GM18517 (cell line): Measurements from ENCODE around the gene KLHDC7A.

Source experiments
- ATAC-seq: cut with Tn5 transposase; IDR thresholded peaks from one replicate; pipeline ENCODE4 v1.9.1; 2021; ENCODE audit warnings: mild to moderate bottlenecking, moderate library complexity; ENCODE audit not compliant: unreplicated experiment

KLHDC7A gene

DNA sequence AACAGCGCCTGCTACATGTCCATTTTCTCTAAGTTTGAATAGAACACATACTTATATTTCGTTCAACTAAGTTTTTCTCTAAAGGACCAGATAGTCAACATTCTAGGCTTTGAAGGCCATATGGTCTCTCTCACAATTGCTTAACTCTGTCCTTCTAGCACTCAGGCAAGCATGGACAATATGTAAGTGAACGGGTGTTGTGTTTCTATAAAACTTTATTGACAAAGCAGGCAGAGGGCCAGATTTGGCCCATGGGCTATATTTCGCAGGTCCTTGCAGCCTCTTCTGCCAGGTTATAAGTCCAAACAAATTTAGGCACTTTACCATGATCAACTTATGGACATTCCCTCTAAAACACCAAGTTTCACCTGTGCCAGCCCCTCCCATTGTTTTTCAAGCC lies 21.1 kb downstream of the KLHDC7A start:
- no peak for ATAC-seq

DNA sequence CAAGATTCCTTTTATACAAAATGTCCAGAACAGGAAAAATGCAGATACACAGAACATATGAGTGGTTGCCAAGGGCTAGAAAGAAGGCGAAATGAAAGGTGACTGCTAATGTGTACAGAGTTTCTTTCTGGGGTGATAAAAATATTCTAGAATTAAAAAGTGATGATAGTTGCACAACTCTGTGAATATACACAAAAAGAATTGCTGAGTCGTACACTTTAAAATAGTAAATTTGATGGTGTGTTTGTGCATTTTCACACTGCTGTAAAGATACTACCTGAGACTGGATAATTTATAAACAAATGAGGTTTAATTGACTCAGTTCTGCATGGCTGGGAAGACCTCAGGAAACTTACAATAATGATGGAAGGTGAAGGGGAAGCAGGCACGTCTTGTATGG lies 23.9 kb downstream of the KLHDC7A start:
- no peak for ATAC-seq

DNA sequence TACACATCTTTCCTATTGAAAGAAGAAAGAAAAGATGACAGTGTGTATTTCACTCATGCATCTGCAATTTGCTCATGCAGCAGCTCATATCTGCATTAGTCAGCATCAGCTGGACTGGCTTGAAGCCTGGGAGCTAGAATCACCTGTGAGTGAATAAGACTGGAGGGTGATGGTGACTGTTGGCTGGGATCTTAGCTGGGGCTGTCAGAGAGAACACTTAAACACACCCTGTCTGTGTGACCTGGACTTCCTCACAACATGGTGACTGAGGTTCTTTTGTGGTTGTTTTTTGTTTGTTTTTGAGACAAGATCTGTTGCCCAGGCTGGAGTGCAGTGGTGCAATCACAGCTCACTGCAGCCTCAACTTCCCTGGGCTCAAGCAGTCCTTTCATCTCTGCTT lies 24.9 kb downstream of the KLHDC7A start:
- no peak for ATAC-seq

DNA sequence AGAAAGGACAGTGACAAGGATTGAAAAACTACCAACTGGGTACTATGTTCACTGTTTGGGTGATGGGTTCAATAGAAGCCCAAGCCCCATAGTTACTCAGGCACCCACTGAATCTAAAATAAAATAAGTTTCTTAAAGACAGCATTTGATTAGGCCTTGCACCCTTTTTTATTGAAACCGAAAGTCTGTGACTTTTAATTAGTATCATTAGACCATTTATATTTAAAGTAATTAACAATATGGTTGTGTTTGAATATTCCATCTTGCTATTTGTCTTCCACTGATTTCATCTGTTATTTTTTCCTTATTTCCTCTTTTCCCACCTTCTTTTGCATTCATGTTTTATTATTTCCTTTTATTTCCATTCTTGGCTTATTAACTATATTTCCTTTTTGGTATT lies 27.4 kb downstream of the KLHDC7A start:
- no peak for ATAC-seq

DNA sequence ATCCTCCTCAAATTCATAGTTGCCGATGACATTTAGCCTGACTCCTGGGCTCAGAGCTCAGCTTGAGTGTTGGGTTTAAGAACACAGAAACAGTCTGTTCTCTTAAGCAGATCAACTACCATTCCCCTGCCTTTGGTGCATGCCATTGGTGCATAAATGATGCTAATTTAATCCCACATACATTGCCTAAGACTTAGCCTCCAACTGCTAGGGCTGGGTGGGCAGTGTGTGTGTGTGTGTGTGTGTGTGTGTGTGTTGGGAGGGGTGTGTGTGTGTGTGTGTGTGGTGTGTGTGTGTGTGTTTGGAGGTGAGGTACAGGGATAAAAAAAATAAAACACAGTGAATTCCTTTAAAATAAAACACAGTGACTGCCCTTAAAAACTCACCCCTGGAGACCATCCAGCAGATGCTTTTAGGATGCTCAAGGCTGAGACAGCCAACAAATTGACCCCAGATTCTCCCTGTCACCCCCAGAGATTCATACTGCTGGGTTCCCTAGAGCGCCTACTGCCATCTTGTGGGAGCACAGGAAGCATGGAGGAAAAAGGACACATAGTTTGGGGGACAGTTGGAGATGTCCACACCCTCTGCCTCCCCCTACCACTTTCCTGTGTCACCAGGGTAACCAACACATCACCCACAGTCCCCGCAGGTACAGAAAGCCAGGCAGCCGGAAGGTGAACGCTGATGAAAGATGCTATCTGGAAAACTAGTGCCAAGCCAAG lies 30.6 kb downstream of the KLHDC7A start:
- no peak for ATAC-seq

DNA sequence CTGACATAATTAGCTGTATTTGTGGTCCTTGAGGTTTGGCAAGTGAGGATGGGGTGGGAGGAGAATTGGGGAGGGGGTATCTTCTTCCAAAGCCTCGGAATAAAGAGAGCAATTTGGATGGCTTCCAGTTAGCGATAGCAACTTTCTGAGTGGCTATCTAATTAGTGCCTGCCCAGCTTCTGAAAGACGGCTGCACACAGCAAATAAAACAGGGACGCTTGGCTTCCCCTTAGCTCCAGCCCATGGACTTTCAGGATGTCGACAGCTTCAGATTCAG lies 31.1 kb downstream of the KLHDC7A start:
- ATAC-seq, result no peak

DNA sequence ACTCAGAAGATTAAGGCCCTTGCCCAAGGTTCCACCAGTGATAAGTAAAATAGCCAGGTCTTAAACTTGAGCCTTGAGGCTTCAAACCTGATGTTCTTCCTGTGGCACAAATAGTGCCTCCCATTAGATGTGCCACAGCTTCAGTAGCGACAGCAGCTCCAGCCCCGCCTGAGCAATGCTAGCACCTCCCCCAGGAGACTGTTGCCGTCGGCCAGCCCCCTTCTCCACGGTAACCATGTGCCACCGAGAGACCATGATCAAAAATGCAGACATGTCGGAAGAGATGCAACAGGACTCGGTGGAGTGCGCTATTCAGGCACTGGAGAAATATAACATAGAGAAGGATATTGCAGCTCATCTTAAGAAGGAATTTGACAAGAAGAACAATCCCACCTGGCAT lies 32.2 kb downstream of the KLHDC7A start:
- ATAC-seq, result no peak

DNA sequence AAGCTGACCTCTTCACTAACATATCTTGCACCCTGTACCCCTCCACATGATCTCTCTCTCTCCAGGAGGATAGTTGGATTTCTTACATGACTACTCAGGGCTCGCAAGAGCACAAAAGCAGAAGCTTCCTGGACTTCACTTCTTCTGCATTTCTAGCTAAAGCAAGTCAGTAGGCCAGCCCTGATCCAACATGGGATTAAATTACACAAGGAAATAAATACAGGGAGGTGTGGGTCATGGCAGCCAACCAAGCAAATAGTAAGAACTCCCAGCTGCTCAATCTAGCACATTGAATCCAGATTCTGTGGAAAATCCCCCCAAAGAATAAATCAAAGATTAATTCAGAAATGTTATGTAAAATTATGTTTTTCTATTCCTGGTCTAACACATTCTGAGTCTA lies 33.3 kb downstream of the KLHDC7A start:
- ATAC-seq, result no peak

DNA sequence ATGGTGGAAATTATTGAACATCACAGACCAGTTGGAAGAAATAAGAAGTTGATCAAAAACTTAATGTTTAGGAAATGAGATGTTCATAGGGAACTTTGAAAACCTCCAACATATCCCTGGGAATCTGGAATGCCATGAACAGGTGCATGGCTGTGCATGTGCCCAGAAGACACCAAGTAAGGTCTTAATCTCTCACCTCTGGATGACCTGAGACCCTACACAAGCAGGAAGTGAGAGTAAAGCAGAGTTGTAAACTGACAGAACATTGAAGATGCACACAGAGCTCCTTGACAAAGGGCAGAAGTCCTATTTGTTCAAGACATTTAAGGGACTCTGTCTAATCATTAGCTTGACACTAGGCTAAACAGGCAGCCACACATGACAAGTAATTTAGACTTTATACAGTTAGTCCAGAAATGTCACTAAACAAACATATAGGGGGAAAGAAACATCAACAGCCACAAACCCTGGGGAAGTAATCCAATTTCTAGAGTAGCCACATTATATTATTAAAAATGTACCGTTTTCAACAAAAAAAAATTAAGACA lies 34.5 kb downstream of the KLHDC7A start:
- ATAC-seq, result no peak

DNA sequence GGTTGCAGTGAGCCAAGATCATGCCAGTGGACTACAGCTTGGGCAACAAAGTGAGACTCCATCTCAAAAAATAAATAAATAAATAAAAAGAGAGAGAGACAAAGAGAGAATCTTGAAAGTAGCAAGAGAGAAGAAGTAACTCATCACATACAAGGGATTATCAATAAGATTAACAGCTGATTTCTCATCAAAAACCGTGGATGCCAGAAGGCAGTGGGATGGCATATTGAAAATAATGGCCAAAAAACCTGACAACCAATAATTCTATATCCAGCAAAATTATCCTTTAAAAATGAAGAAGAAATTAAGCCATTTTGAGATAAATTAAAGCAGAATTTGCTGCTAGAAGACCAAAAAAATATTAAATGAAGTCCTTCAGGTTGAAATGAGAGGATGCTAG lies 35.7 kb downstream of the KLHDC7A start:
- ATAC-seq, result no peak

DNA sequence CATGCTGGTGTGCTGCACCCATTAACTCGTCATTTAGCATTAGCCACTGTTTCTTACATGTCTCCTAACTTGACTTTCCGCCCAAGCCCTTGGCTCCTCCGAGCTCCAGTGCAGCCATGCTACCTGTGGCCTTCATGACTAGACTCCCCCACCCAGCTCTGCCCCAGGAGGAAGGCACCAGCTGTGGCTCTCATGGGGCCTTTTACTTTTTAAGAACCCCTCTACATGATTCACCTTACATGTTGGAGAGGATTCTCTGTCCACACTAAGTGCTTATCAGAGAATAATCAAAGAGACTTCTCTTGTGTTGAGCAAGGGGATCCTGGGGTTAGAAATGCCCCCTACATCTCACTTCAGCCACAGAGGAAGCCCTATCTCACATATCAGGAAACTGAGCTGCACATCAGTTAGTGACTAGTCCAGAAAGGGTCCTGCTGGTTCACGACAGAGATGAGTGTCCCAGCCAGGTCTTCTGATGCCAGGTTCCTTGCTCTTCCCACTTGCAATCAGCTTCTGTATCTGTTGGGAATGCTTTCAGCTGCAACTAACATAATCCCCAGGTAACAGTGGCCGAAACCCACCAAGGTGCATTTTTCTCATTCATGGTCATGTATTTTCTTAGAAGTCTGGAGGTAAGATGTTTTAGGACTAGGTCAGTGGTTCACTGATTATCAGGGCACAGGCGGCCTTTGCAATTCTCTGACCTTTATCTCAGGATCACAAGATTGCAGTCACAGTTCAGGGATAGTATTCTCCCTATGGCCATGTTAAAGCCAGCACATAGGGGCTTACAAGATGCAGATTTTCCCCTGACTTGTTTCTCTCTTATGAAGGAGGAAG lies 45.9 kb downstream of the KLHDC7A start:
- no peak for ATAC-seq

DNA sequence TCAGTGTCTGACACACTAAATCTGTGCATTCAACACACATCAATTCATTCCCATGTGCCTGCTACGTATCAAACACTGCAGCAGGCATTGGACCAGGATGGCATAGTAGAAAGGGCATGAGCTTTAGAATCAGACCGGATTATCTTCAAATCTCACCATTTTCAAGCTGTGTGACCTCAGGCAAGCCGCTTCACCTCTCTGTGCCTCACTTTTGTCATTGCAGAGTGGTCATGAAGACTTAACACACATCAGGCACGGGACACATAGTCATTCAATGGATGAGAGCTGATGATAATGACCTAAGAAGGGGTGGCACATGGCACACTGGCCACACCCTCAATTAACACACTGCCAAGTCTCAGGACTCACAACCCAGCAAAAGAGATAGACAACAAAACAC lies 46.8 kb downstream of the KLHDC7A start:
- ATAC-seq, result no peak

DNA sequence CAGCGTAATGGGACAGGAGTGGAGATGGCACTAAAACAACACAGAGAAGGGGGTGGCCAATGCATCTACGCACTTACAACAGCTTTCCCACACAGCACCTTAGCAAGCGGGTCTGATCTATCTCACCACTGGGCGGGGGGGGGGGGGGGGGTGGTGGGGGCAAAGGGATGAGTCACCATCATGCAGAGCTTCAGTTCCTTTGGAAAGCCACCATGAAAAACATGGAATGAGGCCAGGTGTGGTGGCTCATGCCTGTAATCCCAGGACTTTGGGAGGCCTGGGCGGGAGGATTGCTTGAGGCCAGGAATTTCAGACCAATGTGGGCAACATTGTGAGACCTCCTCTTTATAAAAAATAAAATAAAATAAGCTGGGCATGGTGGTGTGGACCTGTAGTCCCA lies 47.2 kb downstream of the KLHDC7A start:
- no peak for ATAC-seq

DNA sequence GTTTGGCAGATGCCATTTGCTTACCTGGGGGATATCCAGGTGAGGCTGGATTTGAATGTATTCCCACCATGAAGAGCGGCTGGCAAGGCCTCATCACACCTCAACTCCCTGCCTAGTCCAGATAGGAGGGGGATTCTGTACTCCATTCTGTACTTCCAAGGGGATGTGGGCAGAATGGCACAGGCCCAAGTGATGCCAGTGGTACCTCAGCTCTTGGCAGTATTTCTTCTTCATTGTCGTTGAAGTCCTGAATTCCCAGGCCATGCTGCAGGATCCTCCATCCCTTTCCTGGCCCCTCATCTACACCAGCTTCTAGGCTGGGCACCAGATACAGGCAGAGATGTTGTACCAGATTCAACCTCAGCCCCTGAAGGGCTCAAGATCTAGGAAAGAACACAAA lies 47.9 kb downstream of the KLHDC7A start:
- ATAC-seq, result no peak

DNA sequence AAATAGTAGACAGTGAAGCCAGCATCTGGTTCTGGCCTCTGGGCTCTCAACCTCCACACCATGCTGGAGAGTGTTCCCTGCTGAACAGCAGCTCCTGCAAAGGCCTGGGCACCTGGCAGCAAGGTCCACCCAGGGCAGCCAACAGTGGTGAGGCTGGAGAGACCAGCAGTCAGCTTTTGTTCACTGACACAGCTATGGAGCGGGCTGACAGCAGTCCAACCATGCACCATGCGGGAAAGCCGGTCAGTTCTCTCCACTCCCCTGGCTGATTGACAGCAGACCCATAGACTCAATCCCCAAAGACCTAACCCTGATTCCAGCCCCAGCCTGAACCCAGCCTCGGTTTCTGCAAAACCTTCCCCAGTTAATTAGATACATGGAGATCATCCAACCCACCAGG lies 49.0 kb downstream of the KLHDC7A start:
- no peak for ATAC-seq

DNA sequence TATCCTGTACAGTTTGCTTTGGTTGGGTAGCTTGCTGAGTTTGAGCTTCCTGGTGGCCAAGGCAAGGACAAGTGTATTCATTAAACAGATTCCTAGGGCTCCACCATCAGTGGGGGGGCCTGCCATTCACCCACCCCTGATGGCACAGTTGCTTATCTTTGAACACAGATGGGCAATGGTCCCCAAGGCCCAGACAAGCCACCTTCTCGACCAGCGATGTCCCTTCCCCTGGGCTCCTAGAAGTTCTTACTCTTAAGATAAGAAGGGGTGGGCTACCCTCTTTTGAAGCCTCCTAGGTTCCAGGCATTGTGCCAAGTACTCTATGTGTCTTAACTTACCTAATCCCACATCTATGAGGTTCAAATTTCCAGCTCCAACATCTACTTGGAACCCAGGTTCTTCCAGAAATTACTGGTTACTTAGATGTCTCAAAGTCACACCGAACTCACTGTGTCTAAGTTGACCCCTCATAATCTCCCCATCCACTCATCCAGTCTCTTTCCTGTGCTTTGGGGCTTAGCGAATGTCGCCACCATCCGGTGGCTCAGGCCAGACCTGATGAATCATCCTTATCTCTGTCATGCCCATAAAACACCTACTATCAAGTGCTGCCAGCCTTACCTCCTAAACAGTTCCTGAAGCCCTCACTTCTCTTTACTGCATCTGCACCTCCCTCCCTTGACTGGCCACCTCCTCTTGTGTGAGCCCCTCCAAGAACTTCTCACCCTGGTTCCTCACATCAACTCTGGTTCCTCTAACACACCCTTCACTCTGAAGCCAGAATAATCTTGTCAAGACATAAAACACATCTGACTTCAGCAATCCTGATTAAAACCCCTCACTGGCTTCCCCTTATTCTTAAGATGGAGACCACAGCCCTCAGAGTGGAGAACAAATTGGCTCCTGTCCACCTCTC lies 50.1 kb downstream of the KLHDC7A start:
- no peak for ATAC-seq

DNA sequence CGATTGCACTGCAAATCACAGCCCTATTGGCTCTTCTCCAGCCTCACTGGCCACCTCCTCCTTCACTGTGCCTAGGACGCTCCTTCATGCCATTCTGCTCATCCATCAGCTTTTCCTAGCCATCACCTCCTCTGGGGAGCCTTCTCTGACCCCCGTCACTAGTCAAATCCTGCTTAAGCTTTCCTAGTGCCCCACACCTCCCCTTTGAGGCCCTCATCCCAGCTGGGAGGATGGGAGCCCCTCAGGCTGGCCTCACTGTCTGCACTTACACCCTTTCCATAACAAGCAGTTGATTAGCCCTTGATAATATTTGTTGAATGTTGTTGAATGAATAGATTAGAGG lies 50.7 kb downstream of the KLHDC7A start:
- ATAC-seq, result no peak

DNA sequence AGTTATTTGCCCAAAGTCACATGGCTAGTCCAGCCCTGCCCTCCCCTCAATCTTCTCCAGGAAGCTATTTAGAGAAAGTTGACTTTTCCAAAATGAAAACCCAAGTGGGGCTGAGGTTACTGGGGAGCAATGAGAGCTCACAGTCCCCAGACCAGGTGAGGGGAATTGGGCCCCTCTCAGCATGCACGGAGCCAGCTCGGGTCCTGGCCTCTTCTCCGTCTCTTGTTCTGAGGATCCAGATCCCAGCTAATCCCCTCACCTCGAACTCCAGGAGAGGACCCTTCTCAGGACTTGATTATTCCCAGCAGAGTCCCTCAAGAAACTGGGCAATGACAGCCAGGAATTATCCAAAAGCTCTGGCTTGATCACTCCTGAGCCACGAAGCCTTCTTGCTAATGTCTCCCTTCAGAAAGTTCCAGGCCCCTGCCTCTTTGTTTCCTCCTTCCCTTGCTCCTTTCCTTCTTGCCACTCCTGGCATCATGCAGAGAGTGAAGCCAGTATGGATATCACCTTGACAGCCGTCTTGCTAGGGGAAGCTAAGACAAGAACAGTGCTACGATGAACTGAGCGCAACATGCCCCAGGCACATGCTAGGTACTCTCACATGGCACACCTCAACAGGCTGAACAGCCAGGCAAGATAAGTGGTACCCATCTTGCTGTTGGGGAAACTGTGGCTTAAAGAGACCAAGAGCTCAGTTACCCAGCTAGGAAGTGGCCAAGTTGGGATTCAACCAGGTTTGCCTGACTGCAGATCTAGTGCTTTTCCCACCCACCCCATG lies 51.9 kb downstream of the KLHDC7A start:
- no peak for ATAC-seq

DNA sequence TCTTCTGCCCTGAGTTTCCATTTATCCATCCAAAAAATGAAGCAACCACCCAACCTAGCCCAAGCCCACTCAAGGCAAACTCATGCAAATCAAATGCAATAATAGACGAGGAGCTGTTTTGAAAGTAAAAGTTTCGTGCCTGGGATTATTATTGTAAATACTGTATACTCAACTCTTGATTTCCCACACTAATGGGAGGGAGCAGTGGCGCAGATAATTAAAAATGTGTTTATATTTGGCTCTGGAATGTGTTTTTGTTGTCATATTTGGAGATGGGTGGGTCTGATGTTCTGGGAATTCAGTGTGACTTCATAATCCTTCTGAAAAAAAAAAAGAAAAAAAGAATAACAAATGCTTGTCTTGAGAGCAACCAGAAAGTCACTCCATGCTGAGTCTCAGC lies 52.5 kb downstream of the KLHDC7A start:
- no peak for ATAC-seq

DNA sequence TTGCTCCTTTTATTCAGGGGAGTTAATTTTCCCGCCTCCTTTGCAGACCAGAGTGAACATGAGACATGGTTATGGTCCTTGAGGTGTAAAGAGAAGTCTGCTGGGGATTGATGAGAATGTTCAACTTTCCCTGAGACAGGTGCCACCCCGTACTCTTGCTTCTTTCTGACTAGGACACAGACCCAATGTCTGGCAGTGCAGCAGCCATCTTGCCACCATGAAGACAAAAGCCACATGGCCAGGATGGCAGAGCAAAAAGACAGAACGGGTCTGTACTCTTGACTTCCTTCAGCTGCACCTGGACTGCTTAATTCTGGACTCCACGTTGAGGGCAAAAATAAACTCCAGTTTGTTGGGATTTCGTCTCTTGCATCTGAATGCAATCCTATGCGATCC lies 54.1 kb downstream of the KLHDC7A start:
- ATAC-seq, result no peak
